Transverse colon (tissue), 3 donors: ENCODE results near the gene EHBP1L1.

ENCODE experiments used
- POLR2A ChIP-seq: fragments of 450-650 bp; IDR thresholded peaks from one replicate; pipeline ENCODE4 v1.6.1; 2016; ENCODE audit warnings: antibody characterized with exemption, mild to moderate bottlenecking, moderate library complexity
- TF ChIP-seq, protein P1 (sequence below), 5 experiments: fragments of 200-600 bp in 3 of 5; fragments of 450-650 bp in 2 of 5; sonication (generic) in 3 of 5; IDR thresholded peaks; 1 replicate in 2 of 5; 2 replicates in 3 of 5; pipeline ENCODE4 v1.5.1; 2016 to 2017; ENCODE audit warnings: antibody characterized with exemption in 5 of 5, inconsistent platforms in 3 of 5, mild to moderate bottlenecking in 2 of 5, moderate library complexity in 1 of 5

DNA sequence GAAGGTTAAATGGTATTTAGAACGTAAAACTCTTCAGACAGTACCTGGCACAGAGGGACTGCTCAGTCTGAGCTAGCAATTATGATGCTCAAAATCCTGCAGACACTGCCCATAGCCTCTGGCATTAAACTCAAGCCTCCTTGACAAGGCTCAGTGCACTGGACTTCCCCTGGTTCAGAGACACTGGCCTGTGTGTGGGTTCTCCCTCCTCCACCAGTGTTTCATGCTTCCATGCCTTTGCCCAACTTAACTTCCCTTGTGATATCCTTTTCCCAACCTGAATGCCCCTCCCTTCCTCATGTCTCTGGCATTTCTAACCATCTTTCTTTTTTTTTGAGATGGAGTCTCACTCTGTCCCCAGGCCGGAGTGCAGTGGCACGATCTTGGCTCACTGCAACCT lies 26.8 kb upstream of the EHBP1L1 start:
- TF ChIP-seq POLR2A: no peak
- TF ChIP-seq, protein P1, sequence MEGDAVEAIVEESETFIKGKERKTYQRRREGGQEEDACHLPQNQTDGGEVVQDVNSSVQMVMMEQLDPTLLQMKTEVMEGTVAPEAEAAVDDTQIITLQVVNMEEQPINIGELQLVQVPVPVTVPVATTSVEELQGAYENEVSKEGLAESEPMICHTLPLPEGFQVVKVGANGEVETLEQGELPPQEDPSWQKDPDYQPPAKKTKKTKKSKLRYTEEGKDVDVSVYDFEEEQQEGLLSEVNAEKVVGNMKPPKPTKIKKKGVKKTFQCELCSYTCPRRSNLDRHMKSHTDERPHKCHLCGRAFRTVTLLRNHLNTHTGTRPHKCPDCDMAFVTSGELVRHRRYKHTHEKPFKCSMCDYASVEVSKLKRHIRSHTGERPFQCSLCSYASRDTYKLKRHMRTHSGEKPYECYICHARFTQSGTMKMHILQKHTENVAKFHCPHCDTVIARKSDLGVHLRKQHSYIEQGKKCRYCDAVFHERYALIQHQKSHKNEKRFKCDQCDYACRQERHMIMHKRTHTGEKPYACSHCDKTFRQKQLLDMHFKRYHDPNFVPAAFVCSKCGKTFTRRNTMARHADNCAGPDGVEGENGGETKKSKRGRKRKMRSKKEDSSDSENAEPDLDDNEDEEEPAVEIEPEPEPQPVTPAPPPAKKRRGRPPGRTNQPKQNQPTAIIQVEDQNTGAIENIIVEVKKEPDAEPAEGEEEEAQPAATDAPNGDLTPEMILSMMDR (IDR thresholded peaks at IDR 0.05): no peak
